ENCODE measurements around the gene TRAF3. TPM values are rescaled to one million over a fixed set of nuclear protein-coding genes. Genes with fewer than 3 reads are reported as not detected.

Gene TRAF3
- total RNA-seq, 1 donor from 2014 or later: 16.7 TPM

DNA sequence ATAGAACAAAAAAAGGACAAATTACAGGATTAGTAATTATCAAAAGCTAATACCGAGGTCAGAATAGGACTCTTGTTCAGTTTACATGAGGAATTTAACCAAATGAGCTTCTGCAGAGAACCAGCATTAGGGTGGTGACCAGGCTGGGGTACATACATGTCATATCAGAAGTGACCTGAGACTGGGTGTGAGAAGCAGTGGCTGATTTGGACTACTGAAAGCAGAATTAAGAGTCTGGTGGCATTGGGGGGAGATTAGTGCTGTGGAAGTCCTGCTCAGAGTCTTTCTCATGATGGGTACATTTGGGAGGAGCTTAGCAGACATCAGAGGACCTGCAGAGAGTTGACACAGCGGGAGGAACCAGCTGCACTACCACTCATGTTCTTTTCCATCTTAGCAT lies 21.7 kb downstream of the TRAF3 start:
- no peaks in the 10 kb centered on the region for H3K36me3 Mint-ChIP-seq (ENCODE audit: unreplicated experiment)
- H3K27ac Mint-ChIP-seq (ENCODE audit: unreplicated experiment): no peak overlapping the region
- no peak overlapping the region for H3K4me3 Mint-ChIP-seq (ENCODE audit: unreplicated experiment)
- no peak for DNase-seq
- TF ChIP-seq, protein P1, sequence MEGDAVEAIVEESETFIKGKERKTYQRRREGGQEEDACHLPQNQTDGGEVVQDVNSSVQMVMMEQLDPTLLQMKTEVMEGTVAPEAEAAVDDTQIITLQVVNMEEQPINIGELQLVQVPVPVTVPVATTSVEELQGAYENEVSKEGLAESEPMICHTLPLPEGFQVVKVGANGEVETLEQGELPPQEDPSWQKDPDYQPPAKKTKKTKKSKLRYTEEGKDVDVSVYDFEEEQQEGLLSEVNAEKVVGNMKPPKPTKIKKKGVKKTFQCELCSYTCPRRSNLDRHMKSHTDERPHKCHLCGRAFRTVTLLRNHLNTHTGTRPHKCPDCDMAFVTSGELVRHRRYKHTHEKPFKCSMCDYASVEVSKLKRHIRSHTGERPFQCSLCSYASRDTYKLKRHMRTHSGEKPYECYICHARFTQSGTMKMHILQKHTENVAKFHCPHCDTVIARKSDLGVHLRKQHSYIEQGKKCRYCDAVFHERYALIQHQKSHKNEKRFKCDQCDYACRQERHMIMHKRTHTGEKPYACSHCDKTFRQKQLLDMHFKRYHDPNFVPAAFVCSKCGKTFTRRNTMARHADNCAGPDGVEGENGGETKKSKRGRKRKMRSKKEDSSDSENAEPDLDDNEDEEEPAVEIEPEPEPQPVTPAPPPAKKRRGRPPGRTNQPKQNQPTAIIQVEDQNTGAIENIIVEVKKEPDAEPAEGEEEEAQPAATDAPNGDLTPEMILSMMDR (IDR thresholded peaks at IDR 0.05; ENCODE audit: partially characterized antibody, unreplicated experiment): no peak
- H3K27me3 Mint-ChIP-seq (ENCODE audit: unreplicated experiment): peaks cover 6% of the 10 kb centered on the region
- H3K4me1 Mint-ChIP-seq (ENCODE audit: low read depth, unreplicated experiment): peaks cover 13% of the 10 kb centered on the region
- H3K9me3 Mint-ChIP-seq (ENCODE audit: unreplicated experiment): peaks cover 2% of the 10 kb centered on the region

DNA sequence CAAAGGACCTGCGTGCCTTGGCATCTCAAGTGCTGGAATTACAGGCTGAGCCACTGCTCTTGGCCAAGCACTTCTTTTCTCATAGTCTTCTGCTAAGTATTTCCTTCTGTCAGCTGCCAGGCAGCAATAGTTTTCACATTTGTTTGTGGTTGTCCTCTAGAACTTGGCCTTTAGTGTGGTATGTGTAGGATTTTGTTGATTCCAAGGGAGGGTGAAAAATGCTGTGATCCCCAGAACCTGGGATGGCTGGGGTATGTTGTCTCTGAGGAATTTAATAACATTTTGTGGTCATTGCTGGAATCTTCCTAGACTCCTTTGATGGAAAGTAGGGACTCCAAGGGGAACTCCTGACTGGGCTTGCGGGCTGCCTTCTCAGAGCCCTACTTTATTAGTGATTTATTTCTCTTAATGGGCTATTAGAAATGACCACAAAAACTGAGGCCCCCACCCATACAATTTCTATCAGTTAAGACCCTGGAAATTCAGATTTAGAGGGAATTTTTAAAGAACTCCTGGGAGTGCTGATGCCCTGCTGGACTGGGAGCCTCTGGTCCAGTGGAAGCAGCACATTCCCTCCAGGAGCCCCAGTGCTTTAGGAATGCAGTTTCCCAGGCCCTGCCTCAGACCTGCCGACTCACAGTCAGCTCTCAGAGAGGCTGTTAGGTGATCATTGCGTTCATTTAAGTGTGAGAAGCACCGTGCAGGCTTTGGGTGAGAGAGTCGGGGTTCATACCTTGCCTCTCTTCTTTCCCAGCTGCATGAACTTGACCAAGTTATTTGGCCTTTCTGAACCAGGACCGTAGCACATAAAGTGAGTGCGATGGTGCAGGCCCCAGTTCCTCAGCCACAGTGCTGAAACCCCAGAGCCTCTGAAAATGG lies 22.7 kb downstream of the TRAF3 start:
- H3K4me3 Mint-ChIP-seq (ENCODE audit: unreplicated experiment): no peak overlapping the region
- H3K4me1 Mint-ChIP-seq (ENCODE audit: low read depth, unreplicated experiment): peaks cover 12% of the 10 kb centered on the region
- TF ChIP-seq, protein P1 (IDR thresholded peaks at IDR 0.05; ENCODE audit: partially characterized antibody, unreplicated experiment): no peak
- DNase-seq: no peak
- no peaks in the 10 kb centered on the region for H3K36me3 Mint-ChIP-seq (ENCODE audit: unreplicated experiment)
- peaks cover 6% of the 10 kb centered on the region for H3K27me3 Mint-ChIP-seq (ENCODE audit: unreplicated experiment)
- H3K9me3 Mint-ChIP-seq (ENCODE audit: unreplicated experiment): peaks cover 2% of the 10 kb centered on the region
- no peak overlapping the region for H3K27ac Mint-ChIP-seq (ENCODE audit: unreplicated experiment)

DNA sequence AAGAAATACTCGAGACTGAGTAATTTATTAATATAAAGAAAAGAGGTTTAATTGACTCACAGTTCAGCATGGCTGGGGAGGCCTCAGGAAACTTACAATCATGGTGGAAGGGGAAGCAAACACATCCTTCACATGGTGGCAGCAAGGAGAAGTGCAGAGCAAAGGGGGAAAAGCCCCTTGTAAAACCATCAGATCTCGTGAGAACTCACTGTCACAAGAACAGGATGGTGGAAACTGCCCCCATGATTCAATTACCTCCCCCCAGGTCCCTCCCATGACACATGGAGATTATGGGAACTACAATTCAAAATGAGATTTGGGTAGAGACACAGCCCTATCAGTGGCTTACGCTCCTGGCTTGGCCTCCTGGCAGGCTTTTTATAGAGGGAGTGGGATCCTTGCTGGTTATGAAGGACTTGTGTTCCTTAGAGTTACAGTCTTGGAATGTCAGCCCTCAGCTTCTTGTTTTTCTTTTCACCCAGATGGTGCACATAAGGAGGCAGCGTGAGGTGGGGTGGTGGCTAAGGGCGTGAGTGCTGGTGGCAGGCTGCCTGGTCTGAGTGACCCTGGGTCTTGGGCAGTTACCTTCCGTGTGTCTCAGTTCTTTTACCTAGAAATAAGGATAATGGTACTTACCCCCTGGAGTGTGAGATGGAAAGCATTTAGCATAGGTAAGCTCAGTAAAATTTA lies 25.7 kb downstream of the TRAF3 start:
- H3K36me3 Mint-ChIP-seq (ENCODE audit: unreplicated experiment): no peaks in the 10 kb centered on the region
- no peak for DNase-seq
- H3K4me1 Mint-ChIP-seq (ENCODE audit: low read depth, unreplicated experiment): peaks cover 10% of the 10 kb centered on the region
- H3K4me3 Mint-ChIP-seq (ENCODE audit: unreplicated experiment): peak overlapping the region; percentile 11
- H3K9me3 Mint-ChIP-seq (ENCODE audit: unreplicated experiment): peaks cover 2% of the 10 kb centered on the region
- TF ChIP-seq, protein P1 (IDR thresholded peaks at IDR 0.05; ENCODE audit: partially characterized antibody, unreplicated experiment): no peak
- H3K27ac Mint-ChIP-seq (ENCODE audit: unreplicated experiment): no peak overlapping the region
- H3K27me3 Mint-ChIP-seq (ENCODE audit: unreplicated experiment): peaks cover 6% of the 10 kb centered on the region

DNA sequence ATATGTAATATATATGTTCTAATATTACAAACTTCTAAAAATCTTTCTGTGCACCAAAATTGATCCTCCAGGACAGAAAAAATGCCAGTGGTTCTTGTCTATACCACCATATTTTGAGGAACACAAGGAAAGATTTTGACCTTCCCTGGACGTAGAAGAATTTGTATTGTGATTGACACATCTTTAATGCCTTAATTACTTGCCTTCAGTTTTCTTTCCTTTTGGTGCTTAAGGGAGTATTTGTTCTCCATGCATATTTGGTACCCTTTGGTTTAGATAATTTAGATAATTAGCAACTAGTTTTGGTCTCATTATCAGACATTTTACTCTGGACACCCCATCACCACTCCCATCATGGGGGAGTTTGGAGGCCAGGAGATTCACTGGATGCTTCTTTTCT lies 27.6 kb downstream of the TRAF3 start:
- Mint-ChIP-seq H3K27ac (ENCODE audit: unreplicated experiment) (no peak overlapping the region), H3K27me3 (ENCODE audit: unreplicated experiment) (peaks cover 6% of the 10 kb centered on the region), H3K4me3 (ENCODE audit: unreplicated experiment) (no peak overlapping the region), H3K36me3 (ENCODE audit: unreplicated experiment) (no peaks in the 10 kb centered on the region), H3K9me3 (ENCODE audit: unreplicated experiment) (peaks cover 2% of the 10 kb centered on the region), H3K4me1 (ENCODE audit: low read depth, unreplicated experiment) (peaks cover 10% of the 10 kb centered on the region)
- TF ChIP-seq, protein P1 (IDR thresholded peaks at IDR 0.05; ENCODE audit: partially characterized antibody, unreplicated experiment): no peak
- no peak for DNase-seq
